LNCAP (cell line): ENCODE measurements around the gene DDI2.

Experiments used
- CTCF ChIP-seq: fragments of 450-650 bp; IDR thresholded peaks from 2 replicates; pipeline ENCODE4 v1.5.1; 2017; ENCODE audit warnings: mild to moderate bottlenecking

Gene DDI2

GRCh38 chr1:15624133-15624714 lies 7.0 kb downstream of the DDI2 start:
- TF ChIP-seq CTCF = no peak

- TF ChIP-seq CTCF = no peak
These were observed 8.0 kb downstream of the DDI2 start for GRCh38 chr1:15625056-15625917.

GRCh38 chr1:15626269-15626950 lies 9.2 kb downstream of the DDI2 start:
- no peak for TF ChIP-seq CTCF

- no peak for TF ChIP-seq CTCF
These were observed 10.2 kb downstream of the DDI2 start for GRCh38 chr1:15627343-15627988.

DNA sequence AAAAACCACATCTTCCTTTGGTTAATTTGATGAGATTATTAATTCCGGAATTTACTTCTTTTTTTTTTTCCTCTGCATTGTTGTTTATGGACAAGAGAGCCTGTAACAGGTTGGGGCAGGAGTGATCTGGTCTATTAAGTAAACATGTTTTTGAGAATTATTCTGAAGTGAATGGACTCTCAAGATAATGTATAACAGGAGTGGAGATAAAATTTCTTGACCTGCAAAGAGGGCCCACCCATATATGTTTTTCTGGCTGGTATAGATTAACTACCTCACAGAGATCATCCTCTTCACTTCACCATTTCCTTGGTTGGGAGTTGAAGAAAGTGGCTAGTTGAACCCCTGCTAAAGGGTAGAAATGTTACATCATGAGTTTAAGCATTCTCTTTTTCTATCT lies 10.7 kb downstream of the DDI2 start:
- TF ChIP-seq CTCF = no peak

GRCh38 chr1:15633756-15634420 lies 16.6 kb downstream of the DDI2 start:
- no peak for TF ChIP-seq CTCF

GRCh38 chr1:15636436-15636835 lies 19.2 kb downstream of the DDI2 start:
- no peak for TF ChIP-seq CTCF
